Uterus (tissue), 4 donors: ENCODE results near the gene OCA2. TPM values are rescaled to one million over a fixed set of nuclear protein-coding genes. Genes with fewer than 3 reads are reported as not detected.

ENCODE experiments used
- DNase-seq, 2 donors: peaks; one replicate each; pipeline ENCODE4 v3.0.0-alpha.2; 2019 to 2020
- H3K27ac ChIP-seq, 2 donors: fragments of 200-600 bp; sonication (generic); 1 replicate in 1 of 2; 2 replicates in 1 of 2; pipeline ENCODE4 v1.5.1; 2016 to 2018
- H3K27me3 ChIP-seq, 2 donors: fragments of 200-600 bp; sonication (generic); one replicate each; pipeline ENCODE4 v1.5.1; 2018 to 2019; ENCODE audit warnings: control low read depth in 1 of 2
- H3K36me3 ChIP-seq, 2 donors: fragments of 200-600 bp; sonication (generic); one replicate each; pipeline ENCODE4 v1.5.1; 2019; ENCODE audit warnings: control low read depth in 1 of 2
- H3K4me1 ChIP-seq, 2 donors: fragments of 200-600 bp; sonication (generic); one replicate each; pipeline ENCODE4 v1.5.1; 2018 to 2019; ENCODE audit warnings: control low read depth in 1 of 2
- H3K4me3 ChIP-seq, 2 donors: fragments of 200-600 bp; sonication (generic); 1 replicate in 1 of 2; 2 replicates in 1 of 2; pipeline ENCODE4 v1.5.1; 2018 to 2019; ENCODE audit warnings: mild to moderate bottlenecking in 1 of 2
- H3K9me3 ChIP-seq, 2 donors: fragments of 200-600 bp; sonication (generic); one replicate each; pipeline ENCODE4 v1.5.1; 2019; ENCODE audit warnings: control low read depth in 1 of 2
- CTCF ChIP-seq, 4 experiments: fragments of 200-600 bp in 2 of 4; fragments of 450-650 bp in 2 of 4; sonication (generic) in 2 of 4; IDR thresholded peaks; one replicate each; pipeline ENCODE4 v1.5.1; 2016 to 2019; ENCODE audit warnings: antibody characterized with exemption in 4 of 4, mild to moderate bottlenecking in 2 of 4, moderate library complexity in 1 of 4
- POLR2A ChIP-seq, 2 donors: fragments of 450-650 bp; IDR thresholded peaks; one replicate each; pipeline ENCODE4 v1.6.1; 2016; ENCODE audit warnings: antibody characterized with exemption in 2 of 2, mild to moderate bottlenecking in 1 of 2, moderate library complexity in 1 of 2
- intact Hi-C: fragments of 100-400 bp; cut with DNase I; formaldehyde crosslinking; loops from one replicate; pipeline ENCODE4 v1.15.1; 2023; ENCODE audit warnings: low total_unique reads
- total RNA-seq, 4 donors: library from RNA; depleted of rRNA in 3 of 4; stranded (reverse); fragments of >200 nt in 3 of 4; gene quantifications; one replicate each; pipeline versions ENCODE4 v1.1.0 to v1.2.4, GENCODE V29; 2014 to 2023
- donor health status: DM: yes; HTN: yes; CAD: no.

OCA2 gene
- total RNA-seq, 4 donors from 2014 or later: 0.55 to 4.6 TPM; not detected in 2

GRCh38 chr15:28107111-28107903, 8.2 kb upstream of the OCA2 start:
- H3K9me3 ChIP-seq: no peaks in the 10 kb centered on the region
- peaks cover 0 to 6% of the 10 kb centered on the region in 2 donors for H3K4me1 ChIP-seq
- H3K27ac ChIP-seq: no peak overlapping the region
- no peaks in the 10 kb centered on the region for H3K27me3 ChIP-seq
- peak overlapping the region; percentile 27 to 37 for H3K4me3 ChIP-seq
- intact Hi-C loops: no loop called here
- no peaks in the 10 kb centered on the region for H3K36me3 ChIP-seq
- no peak for DNase-seq
- no peak for TF ChIP-seq CTCF (IDR thresholded peaks at IDR 0.05)
- TF ChIP-seq POLR2A (IDR thresholded peaks at IDR 0.05): no peak

- no peaks in the 10 kb centered on the region for H3K27me3 ChIP-seq
- peaks cover 0 to 6% of the 10 kb centered on the region in 2 donors for H3K4me1 ChIP-seq
- intact Hi-C loops: no loop called here
- peak overlapping the region; percentile 27 to 37 for H3K4me3 ChIP-seq
- H3K36me3 ChIP-seq: no peaks in the 10 kb centered on the region
- no peak for DNase-seq
- H3K9me3 ChIP-seq: no peaks in the 10 kb centered on the region
- TF ChIP-seq POLR2A (IDR thresholded peaks at IDR 0.05): no peak
- TF ChIP-seq CTCF (IDR thresholded peaks at IDR 0.05): no peak
- no peak overlapping the region for H3K27ac ChIP-seq
These were observed 7.4 kb upstream of the OCA2 start for GRCh38 chr15:28106294-28107110.

GRCh38 chr15:28105793-28106192, 6.7 kb upstream of the OCA2 start:
- Histone ChIP-seq H3K36me3 (no peaks in the 10 kb centered on the region), H3K9me3 (no peaks in the 10 kb centered on the region), H3K4me1 (peaks cover 0 to 6% of the 10 kb centered on the region in 2 donors), H3K27me3 (no peaks in the 10 kb centered on the region), H3K27ac (no peak overlapping the region), H3K4me3 (no peak overlapping the region)
- DNase-seq: no peak
- TF ChIP-seq CTCF (IDR thresholded peaks at IDR 0.05): no peak
- TF ChIP-seq POLR2A (IDR thresholded peaks at IDR 0.05): no peak
- intact Hi-C loops: no loop called here

- Histone ChIP-seq H3K9me3 (no peaks in the 10 kb centered on the region), H3K36me3 (no peaks in the 10 kb centered on the region), H3K4me1 (peaks cover 0 to 6% of the 10 kb centered on the region in 2 donors), H3K4me3 (no peak overlapping the region), H3K27me3 (peaks cover 0 to 2% of the 10 kb centered on the region in 2 donors), H3K27ac (no peak overlapping the region)
- intact Hi-C loops: no loop called here
- TF ChIP-seq POLR2A (IDR thresholded peaks at IDR 0.05) (no peak), CTCF (IDR thresholded peaks at IDR 0.05) (no peak)
- DNase-seq: no peak
These were observed 6.2 kb upstream of the OCA2 start for GRCh38 chr15:28105224-28105791.
